HG02642 (cell line): Measurements from ENCODE around the gene LCE3E.
"Not testable (repeated sequence)": the region's sequence is repeated elsewhere in the genome, so short reads cannot be mapped to it uniquely, and the experiment has no call there.

Source experiments
- ATAC-seq: cut with Tn5 transposase; IDR thresholded peaks from one replicate; pipeline ENCODE4 v1.9.1; 2021; ENCODE audit warnings: mild to moderate bottlenecking; ENCODE audit not compliant: unreplicated experiment, poor library complexity

The LCE3E gene

GRCh38 chr1:152566681-152567080 lies at the start of gene LCE3E:
Gene LCE3E, minus strand, starts transcription at chr1:152566780. Its CDS starts 572 bp downstream, at chr1:152566208.
- ATAC-seq, result no peak

GRCh38 chr1:152613511-152613910 lies 46.9 kb upstream of the LCE3E start, which contains the start of gene LCE3B:
Gene LCE3B, plus strand, starts transcription at chr1:152613811. Its CDS starts 0 bp downstream, at chr1:152613811.
- ATAC-seq, result no peak

GRCh38 chr1:152599934-152600333 lies 33.4 kb upstream of the LCE3E start, which contains the start of gene LCE3C:
Gene LCE3C, plus strand, starts transcription at chr1:152600234. Its CDS starts 498 bp downstream, at chr1:152600732.
- ATAC-seq, result no peak

- ATAC-seq, result no peak
Measured at GRCh38 chr1:152596986-152597385, 30.4 kb upstream of the LCE3E start.

GRCh38 chr1:152585586-152585985 lies 19.0 kb upstream of the LCE3E start:
- ATAC-seq, result no peak

GRCh38 chr1:152582647-152583046 lies 16.1 kb upstream of the LCE3E start:
- ATAC-seq, result no peak

GRCh38 chr1:152580433-152580832 lies 13.9 kb upstream of the LCE3E start, which contains the start of gene LCE3D:
Gene LCE3D, minus strand, starts transcription at chr1:152580516. Its CDS starts 580 bp downstream, at chr1:152579936.
- no peak for ATAC-seq

- not testable (repeated sequence) for ATAC-seq
Measured at GRCh38 chr1:152579526-152579925, 12.9 kb upstream of the LCE3E start.

GRCh38 chr1:152577168-152577567 lies 10.6 kb upstream of the LCE3E start:
- ATAC-seq, result no peak

- no peak for ATAC-seq
Measured at GRCh38 chr1:152565535-152566215, 905 bp downstream of the LCE3E start.

GRCh38 chr1:152565115-152565514 lies 1.5 kb downstream of the LCE3E start:
- ATAC-seq, result no peak

- not testable (repeated sequence) for ATAC-seq
Measured at GRCh38 chr1:152548358-152548757, 18.2 kb downstream of the LCE3E start.

- no peak for ATAC-seq
Measured at GRCh38 chr1:152546704-152547103, 19.9 kb downstream of the LCE3E start.

- no peak for ATAC-seq
Measured at GRCh38 chr1:152543820-152544219, 22.8 kb downstream of the LCE3E start.

- ATAC-seq, result no peak
Measured at GRCh38 chr1:152539901-152540300, 26.7 kb downstream of the LCE3E start.

- no peak for ATAC-seq
Measured at GRCh38 chr1:152537496-152537895, 29.1 kb downstream of the LCE3E start.

- no peak for ATAC-seq
Measured at GRCh38 chr1:152535774-152536173, 30.8 kb downstream of the LCE3E start.

- ATAC-seq, result no peak
Measured at GRCh38 chr1:152533327-152533938, 33.1 kb downstream of the LCE3E start.

- ATAC-seq, result no peak
Measured at GRCh38 chr1:152525080-152525641, 41.4 kb downstream of the LCE3E start.

GRCh38 chr1:152520561-152521090 lies 46.0 kb downstream of the LCE3E start:
- no peak for ATAC-seq

GRCh38 chr1:152519851-152520250 lies 46.7 kb downstream of the LCE3E start:
- ATAC-seq, result no peak
